PC-9 (cell line): ENCODE data around the gene CNPY3. TPM values are rescaled to one million over a fixed set of nuclear protein-coding genes. Genes with fewer than 3 reads are reported as not detected.

Experiments used
- BruUV-seq: library from RNA; stranded (reverse); fragments of 400-500 nt; replicated peaks from 2 replicates; lab custom pipeline; 2021; lab: Mats Ljungman, UMichigan
- CTCF ChIA-PET: fragments of 300-600 bp; sonication (Branson Sonifier 250); formaldehyde crosslinking; loops from one replicate; lab custom pipeline; 2022; ENCODE audit warnings: antibody characterized with exemption; lab: Charles Lee
- POLR2A ChIA-PET: fragments of 300-600 bp; sonication (Branson Sonifier 250); formaldehyde crosslinking; loops from one replicate; lab custom pipeline; 2022; ENCODE audit warnings: antibody characterized with exemption; ENCODE audit not compliant: unreplicated experiment; lab: Charles Lee
- DNase-seq, 2 experiments: peaks; one replicate each; pipeline versions ENCODE4 v3.0.0 to v3.0.0-alpha.2; 2015 to 2022; ENCODE audit warnings: mixed read lengths in 1 of 2
- H2AFZ ChIP-seq: fragments of 200-600 bp; sonication (generic); 2 replicates; pipeline ENCODE4 v1.8.1; 2017; ENCODE audit warnings: antibody characterized with exemption
- H3F3A ChIP-seq: fragments of 200-600 bp; sonication (generic); 2 replicates; pipeline ENCODE4 v1.8.1; 2017; ENCODE audit warnings: antibody characterized with exemption, mild to moderate bottlenecking, low read depth; ENCODE audit not compliant: insufficient read depth
- H3K27ac ChIP-seq: fragments of 200-600 bp; sonication (generic); 2 replicates; pipeline ENCODE4 v1.6.1; 2016; ENCODE audit warnings: mixed run types
- H3K27me3 ChIP-seq: fragments of 200-600 bp; sonication (generic); 2 replicates; pipeline ENCODE4 v1.6.1; 2016; ENCODE audit warnings: low read depth, mixed run types; ENCODE audit not compliant: insufficient read depth
- H3K36me3 ChIP-seq: fragments of 200-600 bp; sonication (generic); 2 replicates; pipeline ENCODE4 v1.6.1; 2016; ENCODE audit warnings: low read depth, mixed run types
- H3K4me1 ChIP-seq: fragments of 200-600 bp; sonication (generic); replicated peaks from 2 replicates; pipeline ENCODE4 v1.6.1; 2016; ENCODE audit warnings: mixed run types; ENCODE audit not compliant: insufficient read depth
- H3K4me2 ChIP-seq: fragments of 200-600 bp; sonication (generic); 2 replicates; pipeline ENCODE4 v1.6.1; 2017; ENCODE audit warnings: mixed run types
- H3K4me3 ChIP-seq: fragments of 200-600 bp; sonication (generic); 2 replicates; pipeline ENCODE4 v1.6.1; 2016; ENCODE audit warnings: mixed run types
- H3K79me2 ChIP-seq: fragments of 200-600 bp; sonication (generic); 2 replicates; pipeline ENCODE4 v1.6.1; 2017; ENCODE audit warnings: low read depth, mixed run types
- H3K9me2 ChIP-seq: fragments of 200-600 bp; sonication (generic); 2 replicates; pipeline ENCODE4 v1.8.1; 2017; ENCODE audit warnings: mild to moderate bottlenecking; ENCODE audit not compliant: insufficient read depth
- H3K9me3 ChIP-seq: fragments of 200-600 bp; sonication (generic); 2 replicates; pipeline ENCODE4 v1.8.1; 2016; ENCODE audit warnings: low read depth; ENCODE audit not compliant: insufficient read depth
- H4K20me1 ChIP-seq: fragments of 200-600 bp; sonication (generic); 2 replicates; pipeline ENCODE4 v1.8.1; 2017; ENCODE audit not compliant: insufficient read depth
- EZH2 ChIP-seq: fragments of 200-600 bp; sonication (generic); IDR thresholded peaks from 2 replicates; pipeline ENCODE4 v1.8.0; 2017; ENCODE audit warnings: antibody characterized with exemption, low read depth
- intact Hi-C: fragments of 100-400 bp; cut with micrococcal nuclease; formaldehyde crosslinking; loops from one replicate; pipeline ENCODE4 v1.10.0; 2022; ENCODE audit not compliant: unreplicated experiment
- total RNA-seq: library from RNA; stranded (reverse); gene quantifications from 2 replicates; pipeline ENCODE4 v1.2.3, GENCODE V29; 2021
- TF ChIP-seq, protein P1 (sequence below): fragments of 200-600 bp; sonication (generic); conservative IDR thresholded peaks from 2 replicates; pipeline ENCODE4 v1.6.1; 2017; ENCODE audit warnings: mixed run types, antibody characterized with exemption, mild to moderate bottlenecking, moderate library complexity

CNPY3 gene
- total RNA-seq, 1 experiment from 2014 or later: 47.7 TPM

DNA sequence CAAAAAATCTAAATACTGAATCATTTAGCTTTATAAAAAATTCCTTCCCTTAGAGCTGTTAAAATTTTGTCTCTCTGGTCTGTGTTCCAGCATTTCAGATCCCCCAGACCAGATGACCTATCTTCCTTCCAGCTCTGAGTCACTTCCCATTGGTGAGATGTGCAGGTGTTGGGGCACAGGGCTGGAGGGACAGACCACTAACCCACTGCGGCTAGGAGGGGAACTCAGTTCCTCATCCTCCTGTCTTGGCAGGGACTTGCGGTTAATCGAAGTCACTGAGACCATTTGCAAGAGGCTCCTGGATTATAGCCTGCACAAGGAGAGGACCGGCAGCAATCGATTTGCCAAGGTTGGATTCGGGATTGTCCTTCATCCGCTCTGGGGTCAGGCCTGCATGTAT, 6.0 kb downstream of the CNPY3 start:
- no peaks in the 10 kb centered on the region for H3K9me2 ChIP-seq
- peaks cover 10% of the 10 kb centered on the region for H3F3A ChIP-seq
- H3K4me2 ChIP-seq: no peak overlapping the region
- ChIA-PET POLR2A (no interaction called here), CTCF (no interaction called here)
- no peaks in the 10 kb centered on the region; the same call in 1 of the 2 replicates for H4K20me1 ChIP-seq
- intact Hi-C loops: no loop called here
- DNase-seq: no peak
- no peak for TF ChIP-seq EZH2
- TF ChIP-seq, protein P1, sequence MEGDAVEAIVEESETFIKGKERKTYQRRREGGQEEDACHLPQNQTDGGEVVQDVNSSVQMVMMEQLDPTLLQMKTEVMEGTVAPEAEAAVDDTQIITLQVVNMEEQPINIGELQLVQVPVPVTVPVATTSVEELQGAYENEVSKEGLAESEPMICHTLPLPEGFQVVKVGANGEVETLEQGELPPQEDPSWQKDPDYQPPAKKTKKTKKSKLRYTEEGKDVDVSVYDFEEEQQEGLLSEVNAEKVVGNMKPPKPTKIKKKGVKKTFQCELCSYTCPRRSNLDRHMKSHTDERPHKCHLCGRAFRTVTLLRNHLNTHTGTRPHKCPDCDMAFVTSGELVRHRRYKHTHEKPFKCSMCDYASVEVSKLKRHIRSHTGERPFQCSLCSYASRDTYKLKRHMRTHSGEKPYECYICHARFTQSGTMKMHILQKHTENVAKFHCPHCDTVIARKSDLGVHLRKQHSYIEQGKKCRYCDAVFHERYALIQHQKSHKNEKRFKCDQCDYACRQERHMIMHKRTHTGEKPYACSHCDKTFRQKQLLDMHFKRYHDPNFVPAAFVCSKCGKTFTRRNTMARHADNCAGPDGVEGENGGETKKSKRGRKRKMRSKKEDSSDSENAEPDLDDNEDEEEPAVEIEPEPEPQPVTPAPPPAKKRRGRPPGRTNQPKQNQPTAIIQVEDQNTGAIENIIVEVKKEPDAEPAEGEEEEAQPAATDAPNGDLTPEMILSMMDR: no peak
- H3K36me3 ChIP-seq: peaks cover 19% of the 10 kb centered on the region
- no peak overlapping the region for H3K4me3 ChIP-seq
- no peak overlapping the region for H2AFZ ChIP-seq
- H3K27ac ChIP-seq: no peak overlapping the region
- H3K27me3 ChIP-seq: no peaks in the 10 kb centered on the region
- no peaks in the 10 kb centered on the region for H3K9me3 ChIP-seq
- H3K79me2 ChIP-seq: peaks cover 32% of the 10 kb centered on the region
- peaks cover 9% of the 10 kb centered on the region for H3K4me1 ChIP-seq
- BruUV-seq: no TSS peak

DNA sequence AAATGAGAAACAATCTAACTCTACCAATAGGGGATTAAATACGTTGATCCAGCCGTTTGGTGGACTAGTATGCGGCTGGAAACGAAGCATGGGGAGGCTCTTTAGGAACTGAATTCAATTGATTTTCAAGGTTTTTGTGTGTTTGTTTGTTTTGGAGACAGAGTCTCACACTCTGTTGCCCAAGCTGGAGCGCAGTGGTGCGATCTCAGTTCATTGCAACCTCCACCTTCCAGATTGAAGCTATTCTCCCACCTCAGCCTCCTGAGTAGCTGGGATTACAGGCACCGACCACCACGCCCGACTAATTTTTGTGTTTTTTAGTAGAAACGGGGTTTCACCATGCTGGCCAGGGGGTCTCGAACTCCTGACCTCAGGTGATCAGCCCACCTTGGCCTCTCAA, 7.1 kb downstream of the CNPY3 start:
- no peaks in the 10 kb centered on the region for H3K27me3 ChIP-seq
- H3K4me2 ChIP-seq: no peak overlapping the region
- peaks cover 21% of the 10 kb centered on the region for H3K79me2 ChIP-seq
- ChIA-PET CTCF (no interaction called here), POLR2A (no interaction called here)
- H2AFZ ChIP-seq: no peak overlapping the region
- no peak overlapping the region for H3K4me3 ChIP-seq
- no peak for TF ChIP-seq EZH2
- TF ChIP-seq, protein P1: no peak
- no peaks in the 10 kb centered on the region for H3K9me3 ChIP-seq
- no TSS peak for BruUV-seq
- H3F3A ChIP-seq: no peaks in the 10 kb centered on the region; the same call in 1 of the 2 replicates
- H3K27ac ChIP-seq: no peak overlapping the region
- H3K4me1 ChIP-seq: no peaks in the 10 kb centered on the region
- H4K20me1 ChIP-seq: no peaks in the 10 kb centered on the region; the same call in 1 of the 2 replicates
- intact Hi-C loops: no loop called here
- H3K36me3 ChIP-seq: peaks cover 19% of the 10 kb centered on the region
- H3K9me2 ChIP-seq: no peaks in the 10 kb centered on the region
- no peak for DNase-seq

DNA sequence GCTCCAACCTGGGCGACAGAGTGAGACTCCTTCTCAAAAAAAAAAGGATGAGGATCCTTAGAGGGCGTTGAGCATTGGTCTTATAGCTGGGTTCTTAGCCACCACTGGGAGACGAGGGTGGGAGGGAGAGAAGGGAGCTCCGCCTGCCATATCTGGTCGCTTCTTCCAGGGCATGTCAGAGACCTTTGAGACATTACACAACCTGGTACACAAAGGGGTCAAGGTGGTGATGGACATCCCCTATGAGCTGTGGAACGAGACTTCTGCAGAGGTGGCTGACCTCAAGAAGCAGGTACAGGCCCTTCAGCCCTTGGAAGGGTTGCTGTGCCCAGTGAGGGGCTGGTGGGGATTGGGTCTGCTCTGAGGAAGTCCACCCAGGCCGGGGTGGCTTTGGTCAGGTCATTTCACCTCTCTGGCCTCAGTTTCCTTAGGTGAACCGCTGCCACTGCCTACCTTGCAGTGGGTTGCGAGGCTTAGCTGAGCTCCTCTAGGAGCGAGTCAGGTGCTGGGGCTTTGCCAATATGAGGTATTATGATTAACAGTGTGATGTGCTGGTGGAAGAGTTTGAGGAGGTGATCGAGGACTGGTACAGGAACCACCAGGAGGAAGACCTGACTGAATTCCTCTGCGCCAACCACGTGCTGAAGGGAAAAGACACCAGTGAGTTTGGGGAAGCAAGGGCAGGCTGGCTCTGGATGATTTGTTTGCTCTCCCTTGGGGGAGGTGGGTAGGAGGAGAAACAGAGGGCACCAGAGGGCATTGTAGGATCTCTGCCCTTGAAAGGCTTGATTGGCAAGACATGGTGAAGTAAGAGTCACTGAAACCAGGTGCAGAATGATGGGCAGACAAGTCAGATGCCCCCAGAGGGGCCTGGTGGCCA, 8.5 kb downstream of the CNPY3 start:
- ChIA-PET POLR2A (interaction anchor here (0.5 kb wide), 1 partner anchor 76 kb away, joined by 4 read pairs; the partner anchor contains the start of genes KLHDC3 and MEA1), CTCF (interaction anchor here (0.6 kb wide), 1 partner anchor 23 kb away, joined by 3 read pairs; no protein-coding TSS in a partner anchor)
- H3K27me3 ChIP-seq: no peaks in the 10 kb centered on the region
- H3F3A ChIP-seq: no peaks in the 10 kb centered on the region; the same call in 1 of the 2 replicates
- H3K27ac ChIP-seq: no peak overlapping the region
- H4K20me1 ChIP-seq: no peaks in the 10 kb centered on the region; the same call in 1 of the 2 replicates
- intact Hi-C loops: no loop called here
- no peaks in the 10 kb centered on the region for H3K9me2 ChIP-seq
- H3K79me2 ChIP-seq: peaks cover 7% of the 10 kb centered on the region
- no peak for TF ChIP-seq EZH2
- TF ChIP-seq, protein P1: no peak
- no peaks in the 10 kb centered on the region for H3K4me1 ChIP-seq
- BruUV-seq: no TSS peak
- H3K4me2 ChIP-seq: no peak overlapping the region
- no peak overlapping the region for H2AFZ ChIP-seq
- no peaks in the 10 kb centered on the region for H3K9me3 ChIP-seq
- no peak overlapping the region for H3K4me3 ChIP-seq
- H3K36me3 ChIP-seq: peaks cover 11% of the 10 kb centered on the region; the same call in 1 of the 2 replicates
- no peak for DNase-seq
